SH-SY5Y (cell line): ENCODE measurements around the gene FOXN1.

ENCODE experiments used
- GATA2 ChIP-seq: IDR thresholded peaks from 2 replicates; pipeline ENCODE4 v1.6.1; 2011; ENCODE audit warnings: mild to moderate bottlenecking, low read depth, low read length
- GATA3 ChIP-seq: IDR thresholded peaks from 2 replicates; pipeline ENCODE4 v1.6.1; 2011; ENCODE audit warnings: low read depth, mild to moderate bottlenecking, low read length, moderate library complexity

DNA sequence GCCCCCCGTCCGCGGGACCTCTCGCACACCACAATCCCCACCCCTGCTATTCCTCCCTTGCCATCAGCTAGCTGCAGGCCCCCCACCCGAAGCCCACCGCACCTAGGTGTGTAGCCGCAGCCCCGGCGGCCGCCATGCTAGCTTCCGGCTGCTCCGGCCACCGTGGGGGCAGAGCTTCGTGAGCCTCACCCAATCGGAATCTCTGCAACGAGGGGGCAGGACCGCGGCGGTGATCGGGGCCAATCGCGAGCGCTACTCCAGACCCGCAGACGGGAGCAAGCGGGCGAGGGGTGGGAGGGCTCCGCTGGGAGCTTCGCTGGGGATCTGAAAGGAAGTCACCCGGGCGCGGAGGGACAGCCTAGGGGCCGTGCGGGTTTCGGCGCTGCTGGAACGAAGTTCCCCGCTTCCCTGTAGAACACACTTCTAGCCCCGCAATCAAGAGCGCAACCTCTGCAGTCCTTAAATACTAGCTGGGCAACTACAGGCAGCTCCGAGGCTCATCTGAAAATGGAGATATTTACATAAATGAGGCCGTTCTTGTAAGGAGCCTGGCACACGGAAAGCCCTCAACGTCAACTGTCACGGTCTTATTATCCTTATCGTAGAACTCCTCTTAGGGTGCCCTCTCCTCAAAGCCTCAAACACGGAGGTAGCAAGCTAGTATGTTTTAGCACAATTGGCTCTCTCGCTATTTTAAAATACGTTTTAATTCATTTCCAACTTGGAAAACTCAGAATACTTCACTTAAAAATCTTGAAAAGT is 65.4 kb downstream of the FOXN1 start, which contains the start of gene PIGS:
- TF ChIP-seq GATA2 (no peak), GATA3 (no peak)
